ENCODE measurements around the gene DENND5A.
"Not testable (repeated sequence)": the region's sequence is repeated elsewhere in the genome, so short reads cannot be mapped to it uniquely, and the experiment has no call there.

The DENND5A gene

GRCh38 chr11:9264316-9265210 lies 587 bp downstream of the DENND5A start:
- DNase-seq, result peak; percentile 82

- no peak for DNase-seq
These were observed 1.3 kb downstream of the DENND5A start for GRCh38 chr11:9263840-9264315.

- DNase-seq, result not testable (repeated sequence)
These were observed 4.4 kb downstream of the DENND5A start for GRCh38 chr11:9260838-9261146.

- DNase-seq, result no peak
These were observed 4.9 kb downstream of the DENND5A start for GRCh38 chr11:9259981-9260837.

- DNase-seq, result not testable (repeated sequence)
These were observed 6.9 kb downstream of the DENND5A start for GRCh38 chr11:9258279-9258678.

GRCh38 chr11:9254416-9254815 lies 10.7 kb downstream of the DENND5A start:
- DNase-seq, result no peak

- no peak for DNase-seq
These were observed 12.1 kb downstream of the DENND5A start for GRCh38 chr11:9253086-9253485.

GRCh38 chr11:9251311-9251710 lies 13.8 kb downstream of the DENND5A start:
- DNase-seq, result no peak

- DNase-seq, result no peak
These were observed 15.0 kb downstream of the DENND5A start for GRCh38 chr11:9250139-9250582.

GRCh38 chr11:9249252-9249651 lies 15.9 kb downstream of the DENND5A start:
- DNase-seq, result no peak

- no peak for DNase-seq
These were observed 17.3 kb downstream of the DENND5A start for GRCh38 chr11:9247863-9248262.

- DNase-seq, result not testable (repeated sequence)
These were observed 28.9 kb downstream of the DENND5A start for GRCh38 chr11:9236242-9236641.

- DNase-seq, result no peak
These were observed 32.7 kb downstream of the DENND5A start for GRCh38 chr11:9232482-9232881.

GRCh38 chr11:9231848-9232177 lies 33.3 kb downstream of the DENND5A start:
- DNase-seq, result peak; percentile 50

- no peak for DNase-seq
These were observed 34.9 kb downstream of the DENND5A start for GRCh38 chr11:9230296-9230695.

- no peak for DNase-seq
These were observed 37.1 kb downstream of the DENND5A start for GRCh38 chr11:9228091-9228490.

GRCh38 chr11:9225748-9226298 lies 39.3 kb downstream of the DENND5A start:
- DNase-seq, result no peak

GRCh38 chr11:9222654-9223053 lies 42.5 kb downstream of the DENND5A start:
- DNase-seq, result peak; percentile 31

- DNase-seq, result not testable (repeated sequence)
These were observed 44.3 kb downstream of the DENND5A start for GRCh38 chr11:9220853-9221252.

- DNase-seq, result peak; percentile 90
These were observed 45.6 kb downstream of the DENND5A start for GRCh38 chr11:9219572-9219971.

- peak; percentile 66 for DNase-seq
These were observed 46.0 kb downstream of the DENND5A start for GRCh38 chr11:9219115-9219514.

- DNase-seq, result no peak
These were observed 50.4 kb downstream of the DENND5A start for GRCh38 chr11:9214765-9215164.

- no peak for DNase-seq
These were observed 53.8 kb downstream of the DENND5A start for GRCh38 chr11:9211322-9211721.

All from fibroblast of skin of abdomen (primary cell).